Lung (tissue), 12 donors: ENCODE measurements around the gene GRIK1. TPM values are rescaled to one million over a fixed set of nuclear protein-coding genes. Genes with fewer than 3 reads are reported as not detected.

Experiments
- ATAC-seq: fragments of 200-7000 bp; cut with Tn5 transposase; one replicate; pipeline ENCODE4 v1.9.1; 2020; ENCODE audit warnings: moderate number of reproducible peaks; ENCODE audit not compliant: insufficient read depth, low FRiP score
- DNase-seq, 3 donors: peaks; one replicate each; pipeline ENCODE4 v3.0.0-alpha.2; 2013 to 2017
- H3K27ac ChIP-seq, 2 donors: one replicate each; pipeline ENCODE4 v1.5.1; 2013; ENCODE audit warnings: mild to moderate bottlenecking in 2 of 2, moderate library complexity in 2 of 2, control low read depth in 1 of 2, inconsistent platforms in 1 of 2, low read depth in 1 of 2, low read length in 1 of 2
- H3K27me3 ChIP-seq, 3 donors: one replicate each; pipeline ENCODE4 v1.5.1; 2013; ENCODE audit warnings: low read length in 2 of 3; ENCODE audit not compliant: control insufficient read depth in 3 of 3, insufficient read depth in 3 of 3
- H3K36me3 ChIP-seq, 4 donors: one replicate each; pipeline ENCODE4 v1.5.1; 2013; ENCODE audit warnings: low read length in 4 of 4, mild to moderate bottlenecking in 1 of 4, moderate library complexity in 1 of 4; ENCODE audit not compliant: control insufficient read depth in 4 of 4, insufficient read depth in 4 of 4
- H3K4me1 ChIP-seq, 5 donors: one replicate each; pipeline ENCODE4 v1.5.1; 2013; ENCODE audit warnings: low read length in 5 of 5, mild to moderate bottlenecking in 2 of 5, moderate library complexity in 1 of 5; ENCODE audit not compliant: control insufficient read depth in 5 of 5, insufficient read depth in 5 of 5
- H3K4me3 ChIP-seq: one replicate; pipeline ENCODE4 v1.5.1; 2013; ENCODE audit warnings: mild to moderate bottlenecking, control low read depth, moderate library complexity
- H3K9ac ChIP-seq, 2 donors: one replicate each; pipeline ENCODE4 v1.5.1; 2013; ENCODE audit warnings: low read length in 2 of 2, control low read depth in 1 of 2; ENCODE audit not compliant: insufficient read depth in 1 of 2
- H3K9me3 ChIP-seq, 4 donors: one replicate each; pipeline ENCODE4 v1.5.1; 2013; ENCODE audit warnings: low read length in 3 of 4, mild to moderate bottlenecking in 1 of 4, moderate library complexity in 1 of 4; ENCODE audit not compliant: control insufficient read depth in 4 of 4, insufficient read depth in 3 of 4
- WGBS, 2 donors: extraction: QIAGEN DNeasy Blood & Tissue Kit; methylation state at CpG; one replicate each; pipeline ENCODE4 v1.1.7; 2013; 5-methylcytosine and 5-hydroxymethylcytosine counted together
- polyA plus RNA-seq, 2 donors: library from polyadenylated mRNA; stranded (reverse); fragments of 200-250 nt; gene quantifications; one replicate each; pipeline ENCODE4 v1.2.1, GENCODE V29; 2013
- total RNA-seq, 2 donors: library from RNA; depleted of rRNA in 1 of 2; stranded (reverse); fragments of >200 nt in 1 of 2; gene quantifications; one replicate each; pipeline ENCODE4 v1.2.1, GENCODE V29; 2014 to 2021
- TF ChIP-seq, protein P1 (sequence below): IDR thresholded peaks from 2 replicates; pipeline ENCODE4 v1.5.1; 2012; ENCODE audit warnings: mild to moderate bottlenecking; ENCODE audit errors: control extremely low read depth, extremely low read depth
- donor health status: control.
- donor health status: control.
- donor health status: Bipolar disorder and iron deficiency.
- donor health status: healthy.
- donor health status: DM: yes; HTN: yes; CAD: no.

The GRIK1 gene
- total and polyA plus RNA-seq, 4 donors: 0.26 TPM; not detected in 3

DNA sequence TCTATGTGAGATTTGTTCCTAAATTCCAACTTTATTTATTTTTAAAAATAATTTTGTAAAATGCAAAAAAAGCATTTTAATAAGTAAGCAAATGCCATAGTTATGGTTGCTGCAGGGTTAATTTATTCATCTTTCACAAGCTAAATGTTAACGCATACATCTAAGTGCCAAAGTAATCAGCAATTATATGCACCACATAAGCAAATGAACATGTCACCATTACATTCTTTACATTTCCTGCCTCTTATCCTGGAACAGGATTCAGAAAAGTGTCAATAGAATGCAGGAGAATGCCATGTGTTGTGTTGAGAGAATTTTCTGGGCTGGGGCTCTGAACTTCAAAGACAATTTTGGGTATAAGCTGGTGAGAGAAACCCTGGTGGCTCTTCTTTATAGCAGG is 136.6 kb downstream of the GRIK1 start:
- H3K36me3 ChIP-seq: no peaks in the 10 kb centered on the region
- WGBS, 2 donors: 73 to 92% methylated on average over 1 of the region's 1 CpG
- DNase-seq (no peak), ATAC-seq (no peak)
- TF ChIP-seq, protein P1, sequence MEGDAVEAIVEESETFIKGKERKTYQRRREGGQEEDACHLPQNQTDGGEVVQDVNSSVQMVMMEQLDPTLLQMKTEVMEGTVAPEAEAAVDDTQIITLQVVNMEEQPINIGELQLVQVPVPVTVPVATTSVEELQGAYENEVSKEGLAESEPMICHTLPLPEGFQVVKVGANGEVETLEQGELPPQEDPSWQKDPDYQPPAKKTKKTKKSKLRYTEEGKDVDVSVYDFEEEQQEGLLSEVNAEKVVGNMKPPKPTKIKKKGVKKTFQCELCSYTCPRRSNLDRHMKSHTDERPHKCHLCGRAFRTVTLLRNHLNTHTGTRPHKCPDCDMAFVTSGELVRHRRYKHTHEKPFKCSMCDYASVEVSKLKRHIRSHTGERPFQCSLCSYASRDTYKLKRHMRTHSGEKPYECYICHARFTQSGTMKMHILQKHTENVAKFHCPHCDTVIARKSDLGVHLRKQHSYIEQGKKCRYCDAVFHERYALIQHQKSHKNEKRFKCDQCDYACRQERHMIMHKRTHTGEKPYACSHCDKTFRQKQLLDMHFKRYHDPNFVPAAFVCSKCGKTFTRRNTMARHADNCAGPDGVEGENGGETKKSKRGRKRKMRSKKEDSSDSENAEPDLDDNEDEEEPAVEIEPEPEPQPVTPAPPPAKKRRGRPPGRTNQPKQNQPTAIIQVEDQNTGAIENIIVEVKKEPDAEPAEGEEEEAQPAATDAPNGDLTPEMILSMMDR: no peak
- H3K27me3 ChIP-seq: no peaks in the 10 kb centered on the region
- no peak overlapping the region for H3K9ac ChIP-seq
- no peak overlapping the region for H3K4me3 ChIP-seq
- no peak overlapping the region for H3K27ac ChIP-seq
- no peaks in the 10 kb centered on the region for H3K9me3 ChIP-seq
- peaks cover 0 to 5% (median 0%) of the 10 kb centered on the region in 5 donors for H3K4me1 ChIP-seq

DNA sequence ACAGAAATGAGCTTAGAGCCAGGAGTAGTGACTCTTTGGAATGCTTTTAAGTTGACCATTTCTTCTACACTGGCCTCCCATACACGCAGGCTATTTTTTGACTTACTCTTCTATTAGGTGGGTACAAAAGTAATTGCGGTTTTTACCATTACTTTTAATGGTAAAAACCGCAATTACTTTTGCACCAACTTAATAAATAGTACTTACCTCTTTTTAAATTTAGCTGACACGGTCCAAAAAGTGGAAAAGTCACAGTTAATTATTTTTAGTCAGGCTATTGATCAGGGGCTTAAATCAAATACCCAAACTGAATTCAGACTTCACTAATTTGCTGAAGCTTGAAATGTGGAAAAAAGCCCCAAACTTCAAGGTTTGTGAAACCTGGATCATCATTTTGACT is 138.7 kb downstream of the GRIK1 start:
- no peak overlapping the region for H3K4me3 ChIP-seq
- H3K9me3 ChIP-seq: no peaks in the 10 kb centered on the region
- WGBS, 2 donors: 87 to 90% methylated on average over 4 of the region's 4 CpGs
- no peaks in the 10 kb centered on the region for H3K27me3 ChIP-seq
- peaks cover 0 to 5% (median 0%) of the 10 kb centered on the region in 5 donors for H3K4me1 ChIP-seq
- ATAC-seq: no peak
- no peak overlapping the region for H3K9ac ChIP-seq
- TF ChIP-seq, protein P1: no peak
- no peak for DNase-seq
- H3K36me3 ChIP-seq: no peaks in the 10 kb centered on the region
- H3K27ac ChIP-seq: no peak overlapping the region

DNA sequence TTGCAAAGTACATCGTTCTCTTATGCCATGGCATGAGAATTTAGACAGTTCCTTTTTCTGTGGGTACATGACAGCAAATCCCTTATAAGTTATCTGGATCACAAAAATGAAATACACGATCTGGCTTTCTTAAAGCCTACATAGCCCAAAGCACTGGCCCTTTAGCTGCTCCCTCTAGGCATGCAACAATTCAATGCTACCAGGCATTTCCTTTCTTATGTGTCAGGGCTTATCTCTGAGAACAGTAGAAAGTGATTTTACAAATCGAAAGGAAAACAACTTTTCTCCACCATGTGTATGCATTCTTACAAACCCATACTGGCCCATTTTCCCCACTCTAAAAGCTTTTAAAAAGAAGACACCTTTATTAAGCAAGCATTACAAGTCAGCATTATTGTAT is 139.7 kb downstream of the GRIK1 start:
- no peak overlapping the region for H3K27ac ChIP-seq
- TF ChIP-seq, protein P1: no peak
- WGBS, 2 donors: 31 to 39% methylated on average over 3 of the region's 3 CpGs
- DNase-seq: no peak
- no peaks in the 10 kb centered on the region for H3K27me3 ChIP-seq
- no peak overlapping the region for H3K9ac ChIP-seq
- peaks cover 0 to 5% (median 0%) of the 10 kb centered on the region in 5 donors for H3K4me1 ChIP-seq
- H3K9me3 ChIP-seq: no peaks in the 10 kb centered on the region
- no peak overlapping the region for H3K4me3 ChIP-seq
- no peak for ATAC-seq
- no peaks in the 10 kb centered on the region for H3K36me3 ChIP-seq

DNA sequence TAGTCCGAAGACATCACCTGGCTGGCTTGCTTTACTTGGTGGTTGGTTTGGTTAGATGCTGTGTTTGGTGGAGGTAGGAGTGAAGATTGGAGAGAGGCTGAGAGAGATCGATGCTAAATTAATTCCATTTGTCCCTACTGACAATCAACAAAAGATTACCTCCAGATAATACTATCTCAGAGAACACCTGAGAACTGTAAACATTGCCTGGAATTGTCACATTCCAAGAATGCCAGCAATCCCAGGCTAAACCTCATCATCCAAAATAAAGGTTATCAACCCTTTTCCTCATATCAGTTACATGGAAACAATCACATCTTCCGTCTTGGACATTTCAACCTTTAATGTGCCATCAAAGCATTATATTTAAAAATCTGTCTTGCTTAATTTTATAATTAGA is 141.0 kb downstream of the GRIK1 start:
- 70 to 79% methylated on average over 3 of the region's 3 CpGs for WGBS, 2 donors
- H3K4me3 ChIP-seq: no peak overlapping the region
- TF ChIP-seq, protein P1: no peak
- DNase-seq (no peak), ATAC-seq (no peak)
- H3K4me1 ChIP-seq: peaks cover 0 to 5% (median 0%) of the 10 kb centered on the region in 5 donors
- H3K9ac ChIP-seq: no peak overlapping the region
- no peak overlapping the region for H3K27ac ChIP-seq
- H3K9me3 ChIP-seq: no peaks in the 10 kb centered on the region
- H3K27me3 ChIP-seq: no peaks in the 10 kb centered on the region
- no peaks in the 10 kb centered on the region for H3K36me3 ChIP-seq
